ENCODE data around the gene MAP3K12. TPM values are rescaled to one million over a fixed set of nuclear protein-coding genes. Genes with fewer than 3 reads are reported as not detected.

MAP3K12 gene
- total and polyA plus RNA-seq, 2 experiments from 2014 or later, result 6.6 to 17.9 TPM

- H3K4me3 ChIP-seq, result no peak overlapping the region
- Mint-ChIP-seq H3K9me3 (no peaks in the 10 kb centered on the region; the same call in 2 of the 3 replicates), H3K27me3 (ENCODE audit: insufficient read depth, low read depth, poor library complexity) (peaks cover 38% of the 10 kb centered on the region), H3K4me3 (no peak overlapping the region), H3K36me3 (ENCODE audit: low read depth) (peaks cover 85% of the 10 kb centered on the region), H3K4me1 (peaks cover 22% of the 10 kb centered on the region), H3K27ac (peak overlapping the region; percentile 68)
- peaks cover 48% of the 10 kb centered on the region for H4K20me1 ChIP-seq (replicated peaks; ENCODE audit: insufficient read depth)
- no peaks in the 10 kb centered on the region for H3K9me2 ChIP-seq (ENCODE audit: insufficient read depth)
- ATAC-seq (peak; percentile 61), DNase-seq (ENCODE audit: low spot score) (peak; percentile 83)
- H3F3A ChIP-seq (replicated peaks; ENCODE audit: low read depth), result peaks cover 43% of the 10 kb centered on the region
- peaks cover 17% of the 10 kb centered on the region for H3K4me1 ChIP-seq (ENCODE audit: insufficient read depth)
- H3K79me2 ChIP-seq (replicated peaks; ENCODE audit: insufficient read depth), result peaks cover 7% of the 10 kb centered on the region
- H3K27me3 ChIP-seq (ENCODE audit: insufficient read depth), result no peaks in the 10 kb centered on the region
- H3K27ac ChIP-seq (ENCODE audit: low read depth), result peak overlapping the region; percentile 75
- H3K4me2 ChIP-seq, result no peak overlapping the region
- TF ChIP-seq, protein P1, sequence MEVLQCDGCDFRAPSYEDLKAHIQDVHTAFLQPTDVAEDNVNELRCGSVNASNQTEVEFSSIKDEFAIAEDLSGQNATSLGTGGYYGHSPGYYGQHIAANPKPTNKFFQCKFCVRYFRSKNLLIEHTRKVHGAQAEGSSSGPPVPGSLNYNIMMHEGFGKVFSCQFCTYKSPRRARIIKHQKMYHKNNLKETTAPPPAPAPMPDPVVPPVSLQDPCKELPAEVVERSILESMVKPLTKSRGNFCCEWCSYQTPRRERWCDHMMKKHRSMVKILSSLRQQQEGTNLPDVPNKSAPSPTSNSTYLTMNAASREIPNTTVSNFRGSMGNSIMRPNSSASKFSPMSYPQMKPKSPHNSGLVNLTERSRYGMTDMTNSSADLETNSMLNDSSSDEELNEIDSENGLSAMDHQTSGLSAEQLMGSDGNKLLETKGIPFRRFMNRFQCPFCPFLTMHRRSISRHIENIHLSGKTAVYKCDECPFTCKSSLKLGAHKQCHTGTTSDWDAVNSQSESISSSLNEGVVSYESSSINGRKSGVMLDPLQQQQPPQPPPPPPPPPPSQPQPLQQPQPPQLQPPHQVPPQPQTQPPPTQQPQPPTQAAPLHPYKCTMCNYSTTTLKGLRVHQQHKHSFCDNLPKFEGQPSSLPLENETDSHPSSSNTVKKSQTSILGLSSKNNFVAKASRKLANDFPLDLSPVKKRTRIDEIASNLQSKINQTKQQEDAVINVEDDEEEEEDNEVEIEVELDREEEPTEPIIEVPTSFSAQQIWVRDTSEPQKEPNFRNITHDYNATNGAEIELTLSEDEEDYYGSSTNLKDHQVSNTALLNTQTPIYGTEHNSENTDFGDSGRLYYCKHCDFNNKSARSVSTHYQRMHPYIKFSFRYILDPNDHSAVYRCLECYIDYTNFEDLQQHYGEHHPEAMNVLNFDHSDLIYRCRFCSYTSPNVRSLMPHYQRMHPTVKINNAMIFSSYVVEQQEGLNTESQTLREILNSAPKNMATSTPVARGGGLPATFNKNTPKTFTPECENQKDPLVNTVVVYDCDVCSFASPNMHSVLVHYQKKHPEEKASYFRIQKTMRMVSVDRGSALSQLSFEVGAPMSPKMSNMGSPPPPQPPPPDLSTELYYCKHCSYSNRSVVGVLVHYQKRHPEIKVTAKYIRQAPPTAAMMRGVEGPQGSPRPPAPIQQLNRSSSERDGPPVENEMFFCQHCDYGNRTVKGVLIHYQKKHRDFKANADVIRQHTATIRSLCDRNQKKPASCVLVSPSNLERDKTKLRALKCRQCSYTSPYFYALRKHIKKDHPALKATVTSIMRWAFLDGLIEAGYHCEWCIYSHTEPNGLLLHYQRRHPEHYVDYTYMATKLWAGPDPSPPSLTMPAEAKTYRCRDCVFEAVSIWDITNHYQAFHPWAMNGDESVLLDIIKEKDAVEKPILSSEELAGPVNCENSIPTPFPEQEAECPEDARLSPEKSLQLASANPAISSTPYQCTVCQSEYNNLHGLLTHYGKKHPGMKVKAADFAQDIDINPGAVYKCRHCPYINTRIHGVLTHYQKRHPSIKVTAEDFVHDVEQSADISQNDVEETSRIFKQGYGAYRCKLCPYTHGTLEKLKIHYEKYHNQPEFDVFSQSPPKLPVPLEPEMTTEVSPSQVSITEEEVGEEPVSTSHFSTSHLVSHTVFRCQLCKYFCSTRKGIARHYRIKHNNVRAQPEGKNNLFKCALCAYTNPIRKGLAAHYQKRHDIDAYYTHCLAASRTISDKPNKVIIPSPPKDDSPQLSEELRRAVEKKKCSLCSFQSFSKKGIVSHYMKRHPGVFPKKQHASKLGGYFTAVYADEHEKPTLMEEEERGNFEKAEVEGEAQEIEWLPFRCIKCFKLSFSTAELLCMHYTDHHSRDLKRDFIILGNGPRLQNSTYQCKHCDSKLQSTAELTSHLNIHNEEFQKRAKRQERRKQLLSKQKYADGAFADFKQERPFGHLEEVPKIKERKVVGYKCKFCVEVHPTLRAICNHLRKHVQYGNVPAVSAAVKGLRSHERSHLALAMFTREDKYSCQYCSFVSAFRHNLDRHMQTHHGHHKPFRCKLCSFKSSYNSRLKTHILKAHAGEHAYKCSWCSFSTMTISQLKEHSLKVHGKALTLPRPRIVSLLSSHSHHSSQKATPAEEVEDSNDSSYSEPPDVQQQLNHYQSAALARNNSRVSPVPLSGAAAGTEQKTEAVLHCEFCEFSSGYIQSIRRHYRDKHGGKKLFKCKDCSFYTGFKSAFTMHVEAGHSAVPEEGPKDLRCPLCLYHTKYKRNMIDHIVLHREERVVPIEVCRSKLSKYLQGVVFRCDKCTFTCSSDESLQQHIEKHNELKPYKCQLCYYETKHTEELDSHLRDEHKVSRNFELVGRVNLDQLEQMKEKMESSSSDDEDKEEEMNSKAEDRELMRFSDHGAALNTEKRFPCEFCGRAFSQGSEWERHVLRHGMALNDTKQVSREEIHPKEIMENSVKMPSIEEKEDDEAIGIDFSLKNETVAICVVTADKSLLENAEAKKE (CRISPR knock-in tag; IDR thresholded peaks at IDR 0.05), result no peak
- TF ChIP-seq CREB1 (CRISPR knock-in tag; IDR thresholded peaks at IDR 0.05; ENCODE audit: low read depth) (no peak), EZH2 (IDR thresholded peaks at IDR 0.05; ENCODE audit: low read depth, unreplicated experiment) (no peak), POLR2AphosphoS5 (IDR thresholded peaks at IDR 0.05; ENCODE audit: low read depth) (peak; percentile 44), NANOG (IDR thresholded peaks at IDR 0.05; ENCODE audit: borderline replicate concordance) (no peak), ZNF331 (CRISPR knock-in tag; IDR thresholded peaks at IDR 0.05; ENCODE audit: low read depth) (no peak), JUNB (IDR thresholded peaks at IDR 0.05; ENCODE audit: unreplicated experiment) (no peak), ZNF114 (CRISPR knock-in tag; IDR thresholded peaks at IDR 0.05) (no peak), EZH2phosphoT487 (IDR thresholded peaks at IDR 0.05; ENCODE audit: unreplicated experiment) (no peak), STAT1 (IDR thresholded peaks at IDR 0.05; ENCODE audit: unreplicated experiment) (no peak)
- TF ChIP-seq, protein P2, sequence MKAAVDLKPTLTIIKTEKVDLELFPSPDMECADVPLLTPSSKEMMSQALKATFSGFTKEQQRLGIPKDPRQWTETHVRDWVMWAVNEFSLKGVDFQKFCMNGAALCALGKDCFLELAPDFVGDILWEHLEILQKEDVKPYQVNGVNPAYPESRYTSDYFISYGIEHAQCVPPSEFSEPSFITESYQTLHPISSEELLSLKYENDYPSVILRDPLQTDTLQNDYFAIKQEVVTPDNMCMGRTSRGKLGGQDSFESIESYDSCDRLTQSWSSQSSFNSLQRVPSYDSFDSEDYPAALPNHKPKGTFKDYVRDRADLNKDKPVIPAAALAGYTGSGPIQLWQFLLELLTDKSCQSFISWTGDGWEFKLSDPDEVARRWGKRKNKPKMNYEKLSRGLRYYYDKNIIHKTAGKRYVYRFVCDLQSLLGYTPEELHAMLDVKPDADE (IDR thresholded peaks at IDR 0.05), result no peak
- TF ChIP-seq, protein P3, sequence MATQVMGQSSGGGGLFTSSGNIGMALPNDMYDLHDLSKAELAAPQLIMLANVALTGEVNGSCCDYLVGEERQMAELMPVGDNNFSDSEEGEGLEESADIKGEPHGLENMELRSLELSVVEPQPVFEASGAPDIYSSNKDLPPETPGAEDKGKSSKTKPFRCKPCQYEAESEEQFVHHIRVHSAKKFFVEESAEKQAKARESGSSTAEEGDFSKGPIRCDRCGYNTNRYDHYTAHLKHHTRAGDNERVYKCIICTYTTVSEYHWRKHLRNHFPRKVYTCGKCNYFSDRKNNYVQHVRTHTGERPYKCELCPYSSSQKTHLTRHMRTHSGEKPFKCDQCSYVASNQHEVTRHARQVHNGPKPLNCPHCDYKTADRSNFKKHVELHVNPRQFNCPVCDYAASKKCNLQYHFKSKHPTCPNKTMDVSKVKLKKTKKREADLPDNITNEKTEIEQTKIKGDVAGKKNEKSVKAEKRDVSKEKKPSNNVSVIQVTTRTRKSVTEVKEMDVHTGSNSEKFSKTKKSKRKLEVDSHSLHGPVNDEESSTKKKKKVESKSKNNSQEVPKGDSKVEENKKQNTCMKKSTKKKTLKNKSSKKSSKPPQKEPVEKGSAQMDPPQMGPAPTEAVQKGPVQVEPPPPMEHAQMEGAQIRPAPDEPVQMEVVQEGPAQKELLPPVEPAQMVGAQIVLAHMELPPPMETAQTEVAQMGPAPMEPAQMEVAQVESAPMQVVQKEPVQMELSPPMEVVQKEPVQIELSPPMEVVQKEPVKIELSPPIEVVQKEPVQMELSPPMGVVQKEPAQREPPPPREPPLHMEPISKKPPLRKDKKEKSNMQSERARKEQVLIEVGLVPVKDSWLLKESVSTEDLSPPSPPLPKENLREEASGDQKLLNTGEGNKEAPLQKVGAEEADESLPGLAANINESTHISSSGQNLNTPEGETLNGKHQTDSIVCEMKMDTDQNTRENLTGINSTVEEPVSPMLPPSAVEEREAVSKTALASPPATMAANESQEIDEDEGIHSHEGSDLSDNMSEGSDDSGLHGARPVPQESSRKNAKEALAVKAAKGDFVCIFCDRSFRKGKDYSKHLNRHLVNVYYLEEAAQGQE (IDR thresholded peaks at IDR 0.05; ENCODE audit: unreplicated experiment), result no peak
- TF ChIP-seq, protein P4, sequence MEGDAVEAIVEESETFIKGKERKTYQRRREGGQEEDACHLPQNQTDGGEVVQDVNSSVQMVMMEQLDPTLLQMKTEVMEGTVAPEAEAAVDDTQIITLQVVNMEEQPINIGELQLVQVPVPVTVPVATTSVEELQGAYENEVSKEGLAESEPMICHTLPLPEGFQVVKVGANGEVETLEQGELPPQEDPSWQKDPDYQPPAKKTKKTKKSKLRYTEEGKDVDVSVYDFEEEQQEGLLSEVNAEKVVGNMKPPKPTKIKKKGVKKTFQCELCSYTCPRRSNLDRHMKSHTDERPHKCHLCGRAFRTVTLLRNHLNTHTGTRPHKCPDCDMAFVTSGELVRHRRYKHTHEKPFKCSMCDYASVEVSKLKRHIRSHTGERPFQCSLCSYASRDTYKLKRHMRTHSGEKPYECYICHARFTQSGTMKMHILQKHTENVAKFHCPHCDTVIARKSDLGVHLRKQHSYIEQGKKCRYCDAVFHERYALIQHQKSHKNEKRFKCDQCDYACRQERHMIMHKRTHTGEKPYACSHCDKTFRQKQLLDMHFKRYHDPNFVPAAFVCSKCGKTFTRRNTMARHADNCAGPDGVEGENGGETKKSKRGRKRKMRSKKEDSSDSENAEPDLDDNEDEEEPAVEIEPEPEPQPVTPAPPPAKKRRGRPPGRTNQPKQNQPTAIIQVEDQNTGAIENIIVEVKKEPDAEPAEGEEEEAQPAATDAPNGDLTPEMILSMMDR (conservative IDR thresholded peaks at IDR 0.05; ENCODE audit: low read depth in 2 of 2), result peak; percentile 36 to 53
- H2AFZ ChIP-seq, result no peak overlapping the region
- peaks cover 33% of the 10 kb centered on the region for H3K36me3 ChIP-seq (ENCODE audit: insufficient read depth)
Observed at GRCh38 chr12:53481939-53482586, 17.2 kb downstream of the MAP3K12 start.

Data from GM23338 (cell line).